K562 (cell line): Measurements from ENCODE around the gene METTL3. TPM values are rescaled to one million over a fixed set of nuclear protein-coding genes. Genes with fewer than 3 reads are reported as not detected.
A peak's percentile ranks its signal among the peaks of the same experiment; 100 is the strongest.

Experiments
- ARID1B ChIP-seq: fragments of 450-650 bp; IDR thresholded peaks from 2 replicates; pipeline ENCODE4 v1.6.1; 2016; ENCODE audit warnings: antibody characterized with exemption, mild to moderate bottlenecking, inconsistent platforms
- HES1 ChIP-seq: fragments of 450-650 bp; IDR thresholded peaks from 2 replicates; pipeline ENCODE4 v1.6.1; 2016; ENCODE audit warnings: low read depth, mild to moderate bottlenecking, moderate library complexity
- MGA ChIP-seq: fragments of 450-650 bp; IDR thresholded peaks from 2 replicates; pipeline ENCODE4 v1.6.1; 2016; ENCODE audit warnings: mild to moderate bottlenecking, moderate library complexity
- SIN3A ChIP-seq, 2 experiments: fragments of 150-350 bp in 1 of 2; IDR thresholded peaks; 2 replicates each; pipeline ENCODE4 v1.6.1; 2011 to 2016; ENCODE audit warnings: borderline replicate concordance in 2 of 2, low read depth in 2 of 2, low read length in 2 of 2, mild to moderate bottlenecking in 2 of 2, moderate library complexity in 2 of 2; ENCODE audit not compliant: control insufficient read depth in 1 of 2
- SNAPC5 ChIP-seq: fragments of 250-450 bp; sonication (Bioruptor Pico); IDR thresholded peaks from 2 replicates; pipeline ENCODE4 v1.8.0; 2021; ENCODE audit warnings: moderate library complexity, mild to moderate bottlenecking, inconsistent platforms
- TAF15 ChIP-seq: fragments of 200-400 bp; formaldehyde crosslinking; IDR thresholded peaks from 2 replicates; pipeline ENCODE4 v1.6.1; 2017; ENCODE audit warnings: mild to moderate bottlenecking, low read depth, low read length, moderate library complexity
- TEAD1 ChIP-seq, 2 experiments: fragments of 450-650 bp in 1 of 2; sonication (generic) in 1 of 2; formaldehyde crosslinking; IDR thresholded peaks; 2 replicates each; pipeline versions ENCODE4 v1.4.0 to v1.8.0; 2020 to 2022; ENCODE audit warnings: mild to moderate bottlenecking in 2 of 2, missing genetic modification reagents in 1 of 2
- TEAD2 ChIP-seq: fragments of 450-650 bp; IDR thresholded peaks from 2 replicates; pipeline ENCODE4 v1.6.1; 2016; ENCODE audit warnings: missing genetic modification characterization, control low read depth, missing compliant biosample characterization
- ZFP36 ChIP-seq: fragments of 150-350 bp; IDR thresholded peaks from 2 replicates; pipeline ENCODE4 v1.6.1; 2018; ENCODE audit warnings: low read length, low read depth; ENCODE audit not compliant: partially characterized antibody
- ZNF274 ChIP-seq: IDR thresholded peaks from 2 replicates; pipeline ENCODE4 v1.6.1; 2011; ENCODE audit warnings: low read depth, mild to moderate bottlenecking, low read length, moderate library complexity, borderline replicate concordance
- ZNF511 ChIP-seq: sonication (generic); formaldehyde crosslinking; IDR thresholded peaks from 2 replicates; pipeline ENCODE4 v1.8.0; 2022; ENCODE audit warnings: mild to moderate bottlenecking, missing genetic modification reagents
- polyA plus RNA-seq, 8 experiments: library from polyadenylated mRNA; depleted of rRNA in 4 of 8; stranded (reverse) in 5 of 8; unstranded in 3 of 8; fragments of >200 nt; fragmentation: Nextera tagmentation in 2 of 8; fragmentation: Illumina TruSeq in 1 of 8; extraction: Ambion mirVana in 2 of 8; extraction: Trizol in 1 of 8; gene quantifications; 2 replicates each; pipeline versions ENCODE4 v1.2.1 to v1.2.3, GENCODE V29; 2011 to 2014; ENCODE audit warnings: inconsistent platforms in 1 of 8, missing spikeins in 1 of 8
- total RNA-seq, 7 experiments: library from RNA; depleted of rRNA in 6 of 7; stranded (reverse); fragments of >200 nt in 6 of 7; fragmentation: Illumina TruSeq in 2 of 7; extraction: Trizol in 2 of 7; gene quantifications; 2 replicates each; pipeline versions ENCODE4 v1.2.1 to v1.2.3, GENCODE V29; 2011 to 2021; ENCODE audit warnings: low replicate concordance in 1 of 7

The METTL3 gene
- total and polyA plus RNA-seq, 9 of the 15 experiments (the other 6 are each of a cell fraction or from before 2014, with no cell fraction given), result 42.1 to 151 (median 65.7) TPM

GRCh38 chr14:21557084-21557901 is 46.2 kb upstream of the METTL3 start (continued):
- no peak for TF ChIP-seq MGA
- no peak for TF ChIP-seq SNAPC5
- TF ChIP-seq ZNF511 (CRISPR knock-in tag), result no peak
- no peak for TF ChIP-seq HES1
- peak; percentile 70; the same call in 1 of the 2 replicates for TF ChIP-seq TEAD2 (tag)
- TF ChIP-seq ZNF274, result no peak
- no peak for TF ChIP-seq TAF15
- no peak for TF ChIP-seq SIN3A (IDR thresholded peaks at IDR 0.05; ENCODE audit: borderline replicate concordance in 2 of 2, control insufficient read depth in 1 of 2, low read depth in 2 of 2, low read length in 2 of 2)
- no peak for TF ChIP-seq ARID1B
- peak; percentile 68 to 91; a peak in 3 of 4 replicates for TF ChIP-seq TEAD1 (CRISPR knock-in tag; IDR thresholded peaks at IDR 0.05)
- TF ChIP-seq ZFP36, result no peak
